Non-pigmented ciliary epithelial cell (primary cell): Measurements from ENCODE around the gene SFRP2.

Experiments
- DNase-seq: peaks from one replicate; pipeline ENCODE4 v3.0.0-alpha.2; 2010; ENCODE audit warnings: low read depth

The SFRP2 gene

DNA sequence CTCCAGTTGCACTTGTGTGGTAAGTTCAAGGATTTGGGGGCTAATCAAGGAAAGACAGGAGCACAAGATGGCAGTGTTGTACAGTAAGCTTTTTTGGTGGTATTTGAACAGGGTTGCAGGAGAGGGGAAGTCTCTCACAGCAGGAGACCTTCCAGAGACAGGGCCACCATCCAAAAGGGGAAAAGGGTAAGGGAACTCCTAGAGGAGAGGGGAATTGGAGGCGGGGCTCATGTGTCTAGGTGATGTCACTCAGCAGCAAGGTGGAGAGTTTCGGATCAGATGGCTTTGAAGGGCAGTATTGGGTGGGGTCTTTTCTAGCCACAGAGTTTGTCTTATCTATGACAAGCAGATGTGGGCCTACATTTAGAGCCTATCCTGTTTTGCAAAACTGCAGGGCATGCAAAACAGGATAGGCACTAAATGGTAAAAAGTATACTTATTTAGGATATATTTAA lies 15.6 kb downstream of the SFRP2 start:
- no peak for DNase-seq

- no peak for DNase-seq
Observed at GRCh38 chr4:153771046-153771445, 17.8 kb downstream of the SFRP2 start.

DNA sequence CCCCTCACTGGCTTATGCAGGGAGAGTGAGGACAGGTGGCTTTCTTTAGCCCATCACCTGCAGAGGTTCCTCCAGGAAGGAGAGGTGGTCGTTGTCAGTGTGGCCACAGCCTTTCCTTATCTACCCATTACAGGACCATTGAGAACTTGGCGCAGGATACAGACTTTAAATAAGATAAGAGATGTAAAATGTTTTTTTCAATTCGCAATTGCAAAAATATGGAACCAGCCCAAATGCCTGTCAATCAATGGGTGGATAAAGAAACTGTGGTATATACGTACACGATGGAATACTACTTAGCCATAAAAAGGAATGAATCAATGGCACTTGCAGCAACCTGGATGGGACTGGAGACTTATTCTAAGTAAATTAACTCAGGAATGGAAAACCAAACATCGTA lies 22.1 kb downstream of the SFRP2 start:
- DNase-seq: no peak

DNA sequence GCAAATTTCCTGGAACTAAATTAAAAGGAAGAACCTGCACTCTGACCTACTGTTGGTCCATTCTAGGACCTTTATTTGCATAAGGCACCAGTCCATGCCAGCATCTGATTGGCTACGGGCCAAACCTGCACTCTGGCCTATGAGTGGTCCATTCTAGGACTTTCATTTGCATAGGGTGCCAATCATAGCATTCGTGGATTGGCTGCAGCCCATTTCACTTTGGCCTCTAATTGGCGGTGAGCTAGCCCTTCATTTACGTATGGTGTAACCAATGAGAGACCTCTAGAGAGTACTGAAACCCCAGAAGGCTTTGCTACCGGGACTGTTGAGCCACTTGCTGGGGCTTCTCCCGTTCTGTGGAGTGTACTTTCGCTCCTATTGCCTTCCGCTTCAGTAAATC lies 23.0 kb downstream of the SFRP2 start:
- DNase-seq: no peak

DNA sequence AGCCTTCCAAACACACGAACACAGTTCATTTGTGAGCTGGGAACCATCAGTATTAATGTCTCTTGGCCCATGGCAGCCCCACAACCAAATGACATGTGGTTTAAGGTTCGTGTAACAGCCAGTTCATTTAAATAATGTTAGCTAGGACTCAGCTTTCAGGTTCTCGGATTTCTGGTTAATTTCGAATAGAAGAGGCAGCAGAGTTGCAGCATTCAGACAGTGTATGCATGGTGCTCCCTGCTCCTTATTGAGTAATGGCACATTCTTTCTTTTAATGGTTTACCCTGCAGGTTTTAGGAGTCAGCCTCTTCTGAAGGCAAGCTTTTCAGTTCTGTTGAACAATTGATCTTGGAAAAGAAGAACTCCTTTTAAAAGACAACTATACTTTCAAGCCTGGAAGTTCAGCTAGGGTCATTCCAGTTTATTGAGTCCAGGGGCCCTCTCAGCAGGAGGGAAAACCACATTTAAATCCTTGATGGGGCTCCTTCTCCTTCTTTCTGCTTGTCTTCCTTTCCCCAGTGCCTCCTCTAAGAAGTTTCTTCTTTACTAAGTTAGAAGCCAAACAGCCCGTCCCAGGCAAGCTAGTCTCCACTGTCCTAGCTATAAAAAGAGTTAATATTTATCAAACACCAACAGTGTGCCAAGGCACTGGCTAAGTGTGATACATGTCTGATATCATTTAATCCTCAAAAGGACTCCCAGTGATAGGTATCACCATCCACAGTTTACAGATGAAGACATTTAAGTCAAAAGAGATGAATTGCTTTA lies 24.1 kb downstream of the SFRP2 start:
- DNase-seq: no peak

GRCh38 chr4:153763404-153763803 lies 25.5 kb downstream of the SFRP2 start:
- DNase-seq: no peak

- DNase-seq: no peak
Observed at GRCh38 chr4:153759407-153760316, 29.2 kb downstream of the SFRP2 start, which contains the start of gene RNF175. Gene RNF175 (minus strand): TSS chr4:153760024. CDS start chr4:153759862, 162 bp downstream.

GRCh38 chr4:153758688-153759406 lies 30.0 kb downstream of the SFRP2 start:
- DNase-seq: no peak

DNA sequence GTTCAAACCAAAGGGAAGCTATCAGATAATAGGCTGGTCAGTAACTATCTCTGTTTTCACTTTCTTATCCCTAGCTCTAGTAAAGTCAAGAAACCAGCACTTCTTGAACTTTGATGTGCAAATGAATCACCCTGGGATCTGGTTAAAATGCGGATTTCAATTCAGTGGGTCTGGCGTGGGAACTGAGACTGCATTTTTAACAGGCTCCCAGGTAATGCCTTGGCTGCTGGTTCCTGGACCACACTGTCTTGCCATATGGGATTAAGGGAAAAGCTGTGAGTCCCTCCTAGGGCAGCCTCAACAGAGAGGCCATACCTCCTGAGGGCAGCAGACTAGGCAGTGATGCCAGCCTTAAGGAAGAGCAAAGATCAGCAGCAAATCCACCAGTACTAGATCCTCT lies 30.7 kb downstream of the SFRP2 start:
- no peak for DNase-seq

DNA sequence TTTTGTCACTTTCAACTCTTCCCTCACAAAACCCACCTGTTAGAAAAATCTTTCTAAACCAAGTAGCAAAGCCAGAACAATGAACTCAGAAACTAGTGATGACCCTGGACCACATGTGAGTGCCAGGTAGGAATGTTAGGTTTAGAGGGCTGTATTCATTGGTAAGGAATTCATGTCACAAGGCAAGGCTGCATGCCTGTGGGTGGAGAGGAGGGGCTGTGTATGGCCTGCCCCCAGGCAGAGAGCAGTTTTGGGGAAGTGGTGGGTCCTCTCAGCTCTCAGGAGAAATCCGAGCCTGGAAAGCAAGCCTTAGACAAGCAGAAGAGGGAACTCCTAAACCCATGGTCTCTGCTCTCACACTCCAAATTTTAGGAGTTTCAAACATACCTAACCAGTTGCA lies 31.5 kb downstream of the SFRP2 start:
- no peak for DNase-seq

DNA sequence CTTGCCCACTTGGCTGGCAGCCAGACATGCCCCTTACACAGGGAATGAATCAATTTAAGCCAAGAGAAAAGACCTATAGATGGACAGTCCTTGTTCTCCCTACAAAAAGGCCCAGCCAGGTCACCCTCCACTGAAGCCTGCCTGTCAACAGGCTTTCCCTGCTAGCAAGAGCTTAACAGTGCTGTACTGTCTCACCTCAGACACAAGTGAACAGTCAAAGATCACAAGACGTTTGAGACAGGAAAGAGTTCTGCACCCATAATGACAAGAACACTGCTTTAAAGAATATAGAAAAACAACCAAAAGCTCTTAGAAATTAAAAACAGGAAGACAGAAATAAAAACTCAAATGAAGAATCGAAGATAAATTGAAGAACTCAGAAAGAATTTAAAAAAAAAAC lies 33.7 kb downstream of the SFRP2 start:
- no peak for DNase-seq

- peak; percentile 41 for DNase-seq
Observed at GRCh38 chr4:153750197-153750817, 38.6 kb downstream of the SFRP2 start.

DNA sequence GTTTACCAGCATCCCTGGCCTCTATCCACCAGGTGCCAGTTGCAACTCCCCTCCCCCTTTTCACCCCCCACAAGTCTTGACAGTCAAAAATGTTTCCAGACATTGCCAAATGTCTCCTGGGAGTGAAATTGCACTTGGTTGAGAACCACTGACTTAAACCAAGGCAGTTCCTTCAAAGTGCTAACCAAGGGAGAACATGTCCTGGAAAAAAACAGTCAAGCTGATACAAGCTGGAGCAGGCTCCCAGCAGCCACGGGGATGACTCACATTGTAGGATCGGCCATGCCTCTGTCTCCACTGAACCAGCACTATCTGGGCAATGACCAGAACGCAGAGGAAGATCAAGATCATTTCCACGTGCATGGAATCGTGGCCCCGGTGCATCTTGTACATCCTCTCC lies 40.5 kb downstream of the SFRP2 start:
- DNase-seq: peak; percentile 56

GRCh38 chr4:153747406-153747955 lies 41.4 kb downstream of the SFRP2 start:
- DNase-seq: no peak

- DNase-seq: no peak
Observed at GRCh38 chr4:153745651-153746050, 43.2 kb downstream of the SFRP2 start.

GRCh38 chr4:153741541-153741940 lies 47.3 kb downstream of the SFRP2 start:
- no peak for DNase-seq

DNA sequence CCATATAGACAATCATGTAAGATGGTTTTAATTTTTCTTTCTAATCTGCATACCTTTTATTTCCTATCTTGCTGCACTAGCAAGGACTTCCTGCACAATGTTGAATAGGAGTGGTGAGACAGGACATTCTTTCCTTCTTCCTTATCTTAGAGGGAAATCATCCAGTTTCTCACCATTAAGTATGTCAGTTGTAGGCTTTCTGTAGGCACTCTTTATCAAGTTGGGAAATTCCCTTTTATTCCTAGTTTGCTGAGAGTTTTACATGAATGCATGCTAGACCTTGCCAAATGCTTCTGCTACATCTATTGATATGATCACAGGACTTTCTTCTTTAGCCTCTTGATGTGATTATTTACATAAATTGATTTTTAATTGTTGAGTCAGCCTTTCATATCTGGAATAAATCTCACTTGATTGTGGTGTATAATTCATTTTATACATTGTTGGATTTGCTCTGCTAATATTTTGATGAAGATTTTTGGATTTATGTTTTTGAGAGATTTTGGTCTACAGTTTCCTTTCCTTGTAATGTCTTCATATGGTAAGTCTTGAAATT lies 52.9 kb downstream of the SFRP2 start:
- DNase-seq: no peak

DNA sequence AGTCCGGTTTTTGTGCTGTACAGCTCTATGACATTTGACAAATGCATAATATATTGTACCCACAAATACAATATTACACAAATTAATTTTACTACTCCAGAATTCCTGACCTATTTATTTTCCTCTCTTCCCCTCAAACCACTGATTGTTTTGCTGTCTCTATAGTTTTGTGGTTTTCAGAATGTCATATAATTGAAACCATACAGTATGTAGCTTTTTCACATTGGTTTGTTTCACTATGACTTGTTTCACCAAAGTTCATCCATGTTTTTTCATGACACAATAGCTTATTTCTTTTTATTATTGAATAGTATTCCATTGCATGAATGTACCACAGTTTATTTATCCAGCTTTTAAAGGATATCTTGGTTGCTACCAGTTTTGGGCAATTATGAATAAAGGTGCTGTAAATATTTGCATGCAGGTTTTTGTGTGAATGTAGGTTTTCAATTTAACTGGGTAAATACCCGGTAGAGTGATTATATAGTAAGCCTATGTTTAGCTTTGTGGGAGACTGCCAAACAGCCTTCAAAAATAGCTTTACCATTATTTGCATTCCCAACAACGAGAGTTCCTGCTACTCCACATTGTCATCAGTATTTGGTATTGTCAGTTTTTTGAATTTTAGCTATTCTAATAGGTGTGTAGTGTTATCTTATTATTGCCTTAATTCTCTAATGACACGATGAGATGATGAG lies 55.0 kb downstream of the SFRP2 start:
- DNase-seq: no peak

GRCh38 chr4:153731239-153731638 lies 57.6 kb downstream of the SFRP2 start:
- no peak for DNase-seq
